ENCODE measurements around the gene UBE2G1. TPM values are rescaled to one million over a fixed set of nuclear protein-coding genes. Genes with fewer than 3 reads are reported as not detected.

Gene UBE2G1
- total and polyA plus RNA-seq, 9 of the 15 experiments (the other 6 are each of a cell fraction or from before 2014, with no cell fraction given), result 10.1 to 65.9 (median 29.7) TPM

GRCh38 chr17:4365628-4366326 lies 698 bp downstream of the UBE2G1 start (continued):
- TF ChIP-seq MGA (IDR thresholded peaks at IDR 0.05), result no peak
- TF ChIP-seq MLLT1 (IDR thresholded peaks at IDR 0.05), result no peak
- no peak for TF ChIP-seq ZNF133 (CRISPR knock-in tag; IDR thresholded peaks at IDR 0.05)
- TF ChIP-seq ZNF224 (CRISPR knock-in tag; IDR thresholded peaks at IDR 0.05), result no peak
- no peak for TF ChIP-seq ZNF253 (CRISPR knock-in tag; conservative IDR thresholded peaks at IDR 0.05)
- TF ChIP-seq GTF2A2 (tag; IDR thresholded peaks at IDR 0.05), result no peak
- TF ChIP-seq FIP1L1 (IDR thresholded peaks at IDR 0.05; ENCODE audit: low read depth, low read length, poor library complexity, severe bottlenecking), result peak; percentile 82
- TF ChIP-seq RCOR1 (IDR thresholded peaks at IDR 0.05; ENCODE audit: borderline replicate concordance in 1 of 2, low read depth in 2 of 2, low read length in 2 of 2), result no peak
- TF ChIP-seq RB1 (IDR thresholded peaks at IDR 0.05; ENCODE audit: low read depth), result no peak; the same call in 1 of the 2 replicates
- no peak for TF ChIP-seq ATF3 (IDR thresholded peaks at IDR 0.05)
- TF ChIP-seq ATF3 (CRISPR knock-in tag; conservative IDR thresholded peaks at IDR 0.05), result no peak
- TF ChIP-seq NFATC3 (IDR thresholded peaks at IDR 0.05), result no peak
- no peak for TF ChIP-seq PTRF (tag; IDR thresholded peaks at IDR 0.05)
- TF ChIP-seq LARP7 (IDR thresholded peaks at IDR 0.05), result no peak
- no peak for TF ChIP-seq TARDBP (IDR thresholded peaks at IDR 0.05)

Measured in K562 (cell line).